ENCODE data around the gene ZSWIM3.
"Not testable (repeated sequence)": the region's sequence is repeated elsewhere in the genome, so short reads cannot be mapped to it uniquely, and the experiment has no call there.

The ZSWIM3 gene

GRCh38 chr20:45861221-45862075 lies 4.0 kb downstream of the ZSWIM3 start:
- no peak for DNase-seq (ENCODE audit: low read depth)

- no peak for DNase-seq (ENCODE audit: low read depth)
These were observed 6.4 kb downstream of the ZSWIM3 start for GRCh38 chr20:45863543-45864470.

GRCh38 chr20:45866454-45866853 lies 9.0 kb downstream of the ZSWIM3 start:
- no peak for DNase-seq (ENCODE audit: low read depth)

GRCh38 chr20:45867136-45867818 lies 9.9 kb downstream of the ZSWIM3 start:
- no peak for DNase-seq (ENCODE audit: low read depth)

GRCh38 chr20:45867819-45868176 lies 10.4 kb downstream of the ZSWIM3 start:
- no peak for DNase-seq (ENCODE audit: low read depth)

GRCh38 chr20:45872626-45873025 lies 15.2 kb downstream of the ZSWIM3 start:
- no peak for DNase-seq (ENCODE audit: low read depth)

- DNase-seq (ENCODE audit: low read depth), result no peak
These were observed 16.1 kb downstream of the ZSWIM3 start for GRCh38 chr20:45873409-45874103.

GRCh38 chr20:45874104-45874481 lies 16.7 kb downstream of the ZSWIM3 start:
- DNase-seq (ENCODE audit: low read depth), result not testable (repeated sequence)

GRCh38 chr20:45874576-45874975 lies 17.2 kb downstream of the ZSWIM3 start:
- no peak for DNase-seq (ENCODE audit: low read depth)

- DNase-seq (ENCODE audit: low read depth), result no peak
These were observed 20.8 kb downstream of the ZSWIM3 start for GRCh38 chr20:45878076-45878761.

GRCh38 chr20:45880988-45881788 lies 23.8 kb downstream of the ZSWIM3 start, which contains the start of gene ZSWIM1:
Gene ZSWIM1, plus strand, starts transcription at chr20:45881227. Its CDS starts 1,366 bp downstream, at chr20:45882593.
- DNase-seq (ENCODE audit: low read depth), result peak; percentile 99

GRCh38 chr20:45882469-45883099 lies 25.2 kb downstream of the ZSWIM3 start:
- no peak for DNase-seq (ENCODE audit: low read depth)

GRCh38 chr20:45883100-45883469 lies 25.7 kb downstream of the ZSWIM3 start:
- no peak for DNase-seq (ENCODE audit: low read depth)

GRCh38 chr20:45886590-45887345 lies 29.4 kb downstream of the ZSWIM3 start:
- DNase-seq (ENCODE audit: low read depth), result no peak

- no peak for DNase-seq (ENCODE audit: low read depth)
These were observed 29.9 kb downstream of the ZSWIM3 start, which contains the start of gene SPATA25 for GRCh38 chr20:45887346-45887715. Gene SPATA25, minus strand, starts transcription at chr20:45887622. Its CDS starts 32 bp downstream, at chr20:45887590.

GRCh38 chr20:45888681-45889080 lies 31.3 kb downstream of the ZSWIM3 start:
- no peak for DNase-seq (ENCODE audit: low read depth)

- no peak for DNase-seq (ENCODE audit: low read depth)
These were observed 32.9 kb downstream of the ZSWIM3 start for GRCh38 chr20:45890077-45890984.

Measured in stimulated activated CD8-positive, alpha-beta memory T cell treated with anti-CD3 and anti-CD28 coated beads, Interleukin-15, amount 100 ng/mL, for 1 hour (primary cell).